ENCODE measurements around the gene IQCH. TPM values are rescaled to one million over a fixed set of nuclear protein-coding genes. Genes with fewer than 3 reads are reported as not detected.
A peak's percentile ranks its signal among the peaks of the same experiment; 100 is the strongest.

IQCH gene
- total RNA-seq, 1 donor from 2014 or later, result 2.8 TPM

DNA sequence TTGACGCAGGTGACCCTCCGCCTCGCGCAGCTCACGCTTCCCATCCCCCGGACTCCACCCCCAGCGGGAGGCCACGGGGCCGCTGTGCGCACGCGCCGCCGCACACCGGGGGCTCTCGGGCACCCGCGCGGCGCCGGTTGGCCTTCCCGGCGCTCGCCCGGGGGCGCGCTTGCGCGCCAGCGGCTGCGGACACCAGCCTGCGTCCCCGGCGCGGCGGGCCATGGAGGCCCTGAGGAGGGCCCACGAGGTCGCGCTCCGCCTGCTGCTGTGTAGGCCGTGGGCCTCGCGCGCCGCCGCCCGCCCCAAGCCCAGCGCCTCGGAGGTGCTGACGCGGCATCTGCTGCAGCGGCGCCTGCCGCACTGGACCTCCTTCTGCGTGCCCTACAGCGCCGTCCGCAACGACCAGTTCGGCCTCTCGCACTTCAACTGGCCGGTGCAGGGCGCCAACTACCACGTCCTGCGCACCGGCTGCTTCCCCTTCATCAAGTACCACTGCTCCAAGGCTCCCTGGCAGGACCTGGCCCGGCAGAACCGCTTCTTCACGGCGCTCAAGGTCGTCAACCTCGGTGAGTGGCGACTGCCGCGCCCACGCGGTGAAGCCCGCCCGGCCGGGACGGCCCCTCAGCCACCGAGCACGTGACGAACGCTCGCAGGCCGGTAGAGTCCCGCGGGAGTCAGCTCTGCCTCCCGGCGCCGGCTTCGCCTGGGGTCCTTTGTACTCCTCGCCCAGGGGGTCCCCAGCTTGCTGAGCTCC lies 266.6 kb downstream of the IQCH start, which contains the start of gene C15orf61:
TSS of gene C15orf61 (plus strand) at position 103 of the 754 bp plus-strand sequence. CDS start at position 221, 118 bp downstream.
- no peak for TF ChIP-seq CTCF (conservative IDR thresholded peaks at IDR 0.05)
- peak within 1 kb of the TSS; percentile 89 for H3K4me3 Mint-ChIP-seq
- H3K9me3 Mint-ChIP-seq, result no peaks in the 10 kb centered on the region
- no peaks in the 10 kb centered on the region for H3K36me3 Mint-ChIP-seq (ENCODE audit: low read depth)
- H3K27ac Mint-ChIP-seq (ENCODE audit: unreplicated experiment), result peak within 1 kb of the TSS; percentile 99
- H3K4me1 Mint-ChIP-seq, result peaks cover 25% of the 10 kb centered on the region
- peak; percentile 71 for DNase-seq (ENCODE audit: low read depth, low spot score)
- no peaks in the 10 kb centered on the region for H3K27me3 Mint-ChIP-seq (ENCODE audit: low read depth)

DNA sequence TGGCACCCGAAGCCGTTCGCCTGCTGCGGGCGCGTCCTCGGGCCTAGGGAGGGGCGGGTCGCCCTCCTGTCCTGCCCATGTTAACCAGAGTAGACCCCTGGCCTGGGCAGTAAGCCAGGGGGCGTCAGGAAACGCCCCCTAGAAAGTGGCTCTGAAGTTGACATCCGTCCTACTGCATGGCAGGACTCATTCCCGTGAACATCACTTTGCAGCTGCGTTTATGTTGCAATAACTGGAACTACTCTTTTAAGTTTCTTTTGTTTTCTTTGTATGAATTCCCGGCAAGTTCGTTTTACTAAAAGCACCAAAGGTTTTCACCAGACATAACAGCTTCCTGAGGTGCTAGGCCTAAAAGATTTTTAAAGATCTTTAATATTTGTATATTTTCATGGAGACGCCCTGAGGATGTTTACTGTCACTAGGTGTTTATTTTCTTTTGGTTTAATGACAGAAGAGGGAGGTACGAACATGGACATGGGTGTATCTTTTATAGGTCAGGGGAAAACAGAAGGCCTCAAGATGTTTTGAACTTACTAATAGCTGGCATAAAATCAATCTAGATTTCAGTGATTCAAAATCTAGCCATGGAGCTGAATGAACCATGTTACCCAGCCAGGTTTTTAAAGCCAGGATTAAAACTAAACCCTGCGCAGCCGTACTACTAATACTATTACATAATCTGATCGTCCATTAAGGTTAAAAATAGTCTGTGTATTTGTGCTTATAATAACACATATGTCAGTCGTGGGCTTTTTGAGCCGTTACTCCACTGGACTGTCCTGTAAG lies 267.4 kb downstream of the IQCH start:
- Mint-ChIP-seq H3K36me3 (ENCODE audit: low read depth) (no peaks in the 10 kb centered on the region), H3K27me3 (ENCODE audit: low read depth) (no peaks in the 10 kb centered on the region), H3K4me3 (peak overlapping the region; percentile 89), H3K4me1 (peaks cover 25% of the 10 kb centered on the region), H3K9me3 (no peaks in the 10 kb centered on the region), H3K27ac (ENCODE audit: unreplicated experiment) (peak overlapping the region; percentile 99)
- no peak for DNase-seq (ENCODE audit: low read depth, low spot score)
- no peak for TF ChIP-seq CTCF (conservative IDR thresholded peaks at IDR 0.05)

DNA sequence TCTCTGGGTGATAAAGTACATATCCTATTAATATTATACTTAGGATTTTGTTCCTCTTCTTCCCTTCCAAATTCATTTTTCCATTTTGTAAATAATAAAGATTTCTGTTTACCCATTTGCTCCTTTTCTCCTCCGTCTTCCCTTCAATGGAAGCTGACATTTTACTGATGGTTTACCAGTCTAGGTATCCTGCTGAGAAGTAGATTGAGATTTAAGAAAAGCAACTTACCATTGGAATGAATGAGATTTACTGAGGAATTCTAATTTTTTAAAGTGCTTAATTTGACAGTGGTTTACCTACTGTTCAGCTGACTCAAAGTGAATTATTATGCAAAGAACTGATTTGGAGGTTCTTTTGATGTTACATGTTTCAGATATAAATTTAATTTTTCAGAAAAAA lies 268.7 kb downstream of the IQCH start:
- Mint-ChIP-seq H3K4me1 (peaks cover 25% of the 10 kb centered on the region), H3K4me3 (peak overlapping the region; percentile 60), H3K27ac (ENCODE audit: unreplicated experiment) (no peak overlapping the region), H3K9me3 (no peaks in the 10 kb centered on the region), H3K27me3 (ENCODE audit: low read depth) (no peaks in the 10 kb centered on the region), H3K36me3 (ENCODE audit: low read depth) (no peaks in the 10 kb centered on the region)
- no peak for DNase-seq (ENCODE audit: low read depth, low spot score)
- no peak for TF ChIP-seq CTCF (conservative IDR thresholded peaks at IDR 0.05)

DNA sequence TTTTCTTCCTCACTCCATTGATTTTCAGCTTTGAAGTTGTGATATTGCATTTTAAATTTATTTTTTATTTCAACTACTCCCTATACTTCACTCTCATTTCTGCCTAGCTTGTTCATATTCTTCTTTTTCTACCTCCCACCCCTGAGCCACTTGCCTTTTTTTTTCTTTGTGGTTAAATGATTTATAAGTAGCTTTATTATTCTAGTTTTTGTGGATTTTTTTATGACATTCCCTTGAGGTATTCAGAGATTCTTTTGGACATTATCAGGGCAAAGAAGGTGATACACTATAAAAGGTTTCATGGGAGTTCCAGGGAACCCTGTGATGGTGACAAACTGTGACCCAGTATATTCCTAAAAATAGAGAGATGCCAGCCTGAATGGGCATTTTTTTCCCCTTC lies 269.6 kb downstream of the IQCH start:
- Mint-ChIP-seq H3K4me1 (peaks cover 25% of the 10 kb centered on the region), H3K27me3 (ENCODE audit: low read depth) (no peaks in the 10 kb centered on the region), H3K27ac (ENCODE audit: unreplicated experiment) (no peak overlapping the region), H3K4me3 (peak overlapping the region; percentile 4), H3K36me3 (ENCODE audit: low read depth) (no peaks in the 10 kb centered on the region), H3K9me3 (no peaks in the 10 kb centered on the region)
- TF ChIP-seq CTCF (conservative IDR thresholded peaks at IDR 0.05), result no peak
- DNase-seq (ENCODE audit: low read depth, low spot score), result no peak

DNA sequence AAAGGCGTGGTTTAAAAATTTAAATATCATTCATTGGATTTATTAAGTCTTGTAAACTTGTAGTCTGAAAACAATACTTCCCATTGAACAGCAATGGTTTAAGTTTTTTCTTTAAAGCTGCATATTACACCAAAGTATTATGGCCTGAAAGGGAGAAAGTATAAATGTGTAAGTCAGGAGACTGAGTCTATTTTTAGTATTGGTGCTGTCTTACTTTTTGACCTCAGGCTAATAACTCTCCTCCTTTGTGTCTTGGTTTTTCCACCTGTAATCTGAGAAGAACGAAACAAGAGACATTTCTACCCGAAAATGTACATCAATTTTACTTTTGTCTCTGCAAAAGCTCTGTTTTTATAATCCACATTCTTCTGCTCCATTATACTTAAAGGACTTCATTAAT lies 273.9 kb downstream of the IQCH start:
- Mint-ChIP-seq H3K36me3 (ENCODE audit: low read depth) (no peaks in the 10 kb centered on the region), H3K4me3 (no peak overlapping the region), H3K27me3 (ENCODE audit: low read depth) (no peaks in the 10 kb centered on the region), H3K27ac (ENCODE audit: unreplicated experiment) (no peak overlapping the region), H3K4me1 (peaks cover 6% of the 10 kb centered on the region), H3K9me3 (no peaks in the 10 kb centered on the region)
- no peak for TF ChIP-seq CTCF (conservative IDR thresholded peaks at IDR 0.05)
- DNase-seq (ENCODE audit: low read depth, low spot score), result no peak

All from neural crest cell (in vitro differentiated cells).